OCI-LY7 (cell line): ENCODE data around the gene TRIM8. TPM values are rescaled to one million over a fixed set of nuclear protein-coding genes. Genes with fewer than 3 reads are reported as not detected.

Experiments used
- BruUV-seq: library from RNA; stranded (reverse); fragments of 400-500 nt; replicated peaks from 2 replicates; lab custom pipeline; 2021; lab: Mats Ljungman, UMichigan
- CTCF ChIA-PET: fragments of 300-600 bp; sonication (Branson Sonifier 250); formaldehyde crosslinking; loops from one replicate; lab custom pipeline; 2022; ENCODE audit warnings: antibody characterized with exemption; ENCODE audit not compliant: unreplicated experiment; lab: Charles Lee
- POLR2A ChIA-PET: fragments of 300-600 bp; sonication (Branson Sonifier 250); formaldehyde crosslinking; loops from one replicate; lab custom pipeline; 2022; ENCODE audit warnings: antibody characterized with exemption; lab: Charles Lee
- DNase-seq: peaks from one replicate; pipeline ENCODE4 v3.0.0-alpha.2; 2015; ENCODE audit warnings: low spot score
- H2AFZ ChIP-seq: fragments of 200-600 bp; sonication (generic), shearing (Covaris generic); 2 replicates; pipeline ENCODE4 v1.6.1; 2014; ENCODE audit warnings: mild to moderate bottlenecking, antibody characterized with exemption, low read length, moderate library complexity
- H3K27ac ChIP-seq: fragments of 200-600 bp; sonication (generic); 2 replicates; pipeline ENCODE4 v1.5.1; 2014; ENCODE audit warnings: mixed run types, low read depth, mild to moderate bottlenecking, moderate library complexity, low read length, inconsistent platforms; ENCODE audit not compliant: poor library complexity, severe bottlenecking
- H3K36me3 ChIP-seq: fragments of 200-600 bp; sonication (generic); 2 replicates; pipeline ENCODE4 v1.6.1; 2014; ENCODE audit warnings: mild to moderate bottlenecking, antibody characterized with exemption, low read length, moderate library complexity, mixed read lengths; ENCODE audit not compliant: insufficient read depth
- H3K4me1 ChIP-seq: fragments of 200-600 bp; sonication (generic); 2 replicates; pipeline ENCODE4 v1.5.1; 2014; ENCODE audit warnings: mild to moderate bottlenecking, low read length; ENCODE audit not compliant: insufficient read depth, poor library complexity, severe bottlenecking
- H3K4me2 ChIP-seq: fragments of 200-600 bp; sonication (generic); 2 replicates; pipeline ENCODE4 v1.6.1; 2014; ENCODE audit warnings: mild to moderate bottlenecking, low read length
- H3K4me3 ChIP-seq: fragments of 200-600 bp; sonication (generic); 2 replicates; pipeline ENCODE4 v1.5.1; 2014; ENCODE audit warnings: mild to moderate bottlenecking, low read depth, low read length; ENCODE audit not compliant: poor library complexity, severe bottlenecking
- H3K79me2 ChIP-seq: fragments of 200-600 bp; sonication (generic); 2 replicates; pipeline ENCODE4 v1.6.1; 2016; ENCODE audit warnings: low read depth, mild to moderate bottlenecking, low read length, moderate library complexity, mixed read lengths; ENCODE audit not compliant: insufficient read depth
- H3K9me2 ChIP-seq: fragments of 200-600 bp; sonication (generic); 2 replicates; pipeline ENCODE4 v1.6.1; 2016; ENCODE audit warnings: mild to moderate bottlenecking, low read length, mixed read lengths; ENCODE audit not compliant: insufficient read depth
- H3K9me3 ChIP-seq: fragments of 200-600 bp; sonication (generic); 2 replicates; pipeline ENCODE4 v1.6.1; 2014; ENCODE audit warnings: mild to moderate bottlenecking, mixed run types, low read length, mixed read lengths
- H4K20me1 ChIP-seq: fragments of 200-600 bp; sonication (generic); 2 replicates; pipeline ENCODE4 v1.6.1; 2014; ENCODE audit warnings: mild to moderate bottlenecking, antibody characterized with exemption, low read length, moderate library complexity, mixed read lengths; ENCODE audit not compliant: insufficient read depth
- EZH2phosphoT487 ChIP-seq: fragments of 200-600 bp; sonication (generic); IDR thresholded peaks from 2 replicates; pipeline ENCODE4 v1.6.1; 2018; ENCODE audit warnings: low read depth, borderline replicate concordance, mild to moderate bottlenecking, mixed run types, antibody characterized with exemption, low read length, moderate library complexity, mixed read lengths
- intact Hi-C: fragments of 100-400 bp; cut with micrococcal nuclease; formaldehyde crosslinking; loops from one replicate; pipeline ENCODE4 v1.10.0; 2022; ENCODE audit not compliant: unreplicated experiment
- total RNA-seq, 2 experiments: library from RNA; depleted of rRNA in 1 of 2; stranded (reverse); fragments of >200 nt in 1 of 2; shearing (Covaris generic) in 1 of 2; gene quantifications; 2 replicates each; pipeline ENCODE4 v1.2.3, GENCODE V29; 2014 to 2022
- TF ChIP-seq, protein P1 (sequence below): fragments of 200-600 bp; sonication (generic); conservative IDR thresholded peaks from 2 replicates; pipeline ENCODE4 v1.5.1; 2014; ENCODE audit warnings: mild to moderate bottlenecking, antibody characterized with exemption, low read length, moderate library complexity, mixed read lengths

The TRIM8 gene
- total RNA-seq, 2 experiments from 2014 or later, result 54.2 to 92.1 TPM

DNA sequence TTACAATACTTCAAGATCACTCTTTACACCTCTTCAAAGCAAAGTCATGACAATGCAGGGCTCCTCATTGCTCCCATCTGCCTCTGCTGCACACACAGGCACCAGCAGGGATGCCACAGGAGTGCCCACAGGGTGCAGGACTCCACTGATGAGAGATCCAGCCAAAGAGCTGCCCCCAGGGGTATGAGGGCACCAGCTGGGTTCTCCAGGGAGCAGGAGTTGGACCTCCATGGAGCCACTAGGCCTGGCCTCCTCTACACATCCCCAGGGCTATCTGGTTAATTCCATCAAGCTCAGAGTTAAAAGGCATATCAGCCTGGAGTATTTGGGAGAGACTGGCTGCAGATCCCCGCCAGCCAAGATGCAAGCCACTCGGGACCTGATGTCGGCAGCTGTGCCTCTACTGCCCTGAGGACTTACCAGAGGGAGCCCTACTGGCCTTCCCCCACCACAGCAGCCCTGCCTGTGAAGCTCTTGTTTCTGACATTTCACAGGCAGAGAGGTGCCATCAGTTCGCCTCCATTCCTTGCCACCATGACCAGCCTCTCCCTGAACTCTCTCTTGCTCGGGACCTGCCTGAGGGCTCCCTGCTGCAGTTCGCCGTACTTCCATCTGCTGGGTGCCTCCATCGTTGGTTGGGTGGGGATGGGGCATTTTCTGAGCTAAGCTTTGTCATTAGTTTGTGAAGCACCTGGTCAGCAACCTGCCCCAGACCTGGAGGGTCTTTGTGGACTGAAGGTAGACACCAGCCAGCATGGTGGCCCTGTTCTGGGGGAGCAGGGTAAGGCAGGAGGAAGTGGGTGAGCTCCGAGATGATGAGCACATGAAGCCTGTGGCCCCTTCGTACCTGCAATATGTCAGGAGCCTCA lies 12.5 kb upstream of the TRIM8 start:
- Histone ChIP-seq H3K4me1 (peaks cover 31% of the 10 kb centered on the region), H3K79me2 (no peaks in the 10 kb centered on the region), H3K9me2 (no peaks in the 10 kb centered on the region), H3K4me3 (no peak overlapping the region), H2AFZ (no peak overlapping the region), H4K20me1 (no peaks in the 10 kb centered on the region), H3K36me3 (no peaks in the 10 kb centered on the region), H3K27ac (no peak overlapping the region), H3K4me2 (no peak overlapping the region), H3K9me3 (no peaks in the 10 kb centered on the region)
- intact Hi-C loops, result no loop called here
- ChIA-PET POLR2A (interaction anchor here (0.5 kb wide), 1 partner anchor 31 kb away, joined by 3 read pairs; no protein-coding TSS in a partner anchor), CTCF (interaction anchor here (0.6 kb wide), 2 partner anchors 237 to 512 kb away, joined by 3 to 4 read pairs; no protein-coding TSS in a partner anchor)
- no peak for DNase-seq
- TF ChIP-seq, protein P1, sequence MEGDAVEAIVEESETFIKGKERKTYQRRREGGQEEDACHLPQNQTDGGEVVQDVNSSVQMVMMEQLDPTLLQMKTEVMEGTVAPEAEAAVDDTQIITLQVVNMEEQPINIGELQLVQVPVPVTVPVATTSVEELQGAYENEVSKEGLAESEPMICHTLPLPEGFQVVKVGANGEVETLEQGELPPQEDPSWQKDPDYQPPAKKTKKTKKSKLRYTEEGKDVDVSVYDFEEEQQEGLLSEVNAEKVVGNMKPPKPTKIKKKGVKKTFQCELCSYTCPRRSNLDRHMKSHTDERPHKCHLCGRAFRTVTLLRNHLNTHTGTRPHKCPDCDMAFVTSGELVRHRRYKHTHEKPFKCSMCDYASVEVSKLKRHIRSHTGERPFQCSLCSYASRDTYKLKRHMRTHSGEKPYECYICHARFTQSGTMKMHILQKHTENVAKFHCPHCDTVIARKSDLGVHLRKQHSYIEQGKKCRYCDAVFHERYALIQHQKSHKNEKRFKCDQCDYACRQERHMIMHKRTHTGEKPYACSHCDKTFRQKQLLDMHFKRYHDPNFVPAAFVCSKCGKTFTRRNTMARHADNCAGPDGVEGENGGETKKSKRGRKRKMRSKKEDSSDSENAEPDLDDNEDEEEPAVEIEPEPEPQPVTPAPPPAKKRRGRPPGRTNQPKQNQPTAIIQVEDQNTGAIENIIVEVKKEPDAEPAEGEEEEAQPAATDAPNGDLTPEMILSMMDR, result no peak
- no peak for TF ChIP-seq EZH2phosphoT487
- no TSS peak for BruUV-seq

DNA sequence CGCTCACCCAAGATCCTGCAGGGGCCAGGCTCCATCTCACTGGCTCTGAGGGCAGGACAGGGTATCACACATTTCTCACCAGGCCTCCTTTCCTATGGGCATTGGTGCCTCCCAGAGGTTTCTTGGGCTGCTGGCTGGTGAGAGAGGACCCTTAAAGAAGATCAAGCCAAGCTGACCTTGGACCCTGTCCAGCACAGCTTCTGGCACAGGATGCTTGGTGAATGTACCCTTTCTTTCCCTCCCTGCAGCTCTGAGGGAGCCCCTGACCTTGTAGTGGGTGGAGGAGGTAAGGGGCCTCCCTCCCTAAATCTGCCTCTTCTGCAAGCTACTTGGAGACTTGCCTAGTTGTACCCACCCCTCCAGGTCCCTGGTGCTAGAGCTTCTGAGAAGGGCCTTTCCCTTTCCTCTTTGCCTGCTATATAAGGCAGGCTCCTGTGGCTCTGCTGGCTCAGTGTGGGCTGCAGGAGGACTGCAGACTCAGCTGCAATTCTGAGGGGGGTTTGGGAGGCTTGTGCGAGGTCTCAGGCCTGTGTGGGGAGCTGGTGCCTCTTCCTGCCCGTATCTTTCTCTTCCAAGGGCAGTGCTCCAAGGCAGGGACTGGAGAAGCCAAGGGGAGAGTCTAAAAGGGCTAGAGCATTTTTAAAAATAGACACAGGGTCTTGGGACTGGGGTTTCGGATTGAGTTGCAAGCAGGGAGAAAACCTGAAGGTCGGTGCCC lies 11.7 kb upstream of the TRIM8 start:
- Histone ChIP-seq H3K9me3 (no peaks in the 10 kb centered on the region), H3K79me2 (no peaks in the 10 kb centered on the region), H4K20me1 (no peaks in the 10 kb centered on the region), H3K4me1 (peaks cover 31% of the 10 kb centered on the region), H2AFZ (no peak overlapping the region), H3K4me2 (no peak overlapping the region), H3K4me3 (no peak overlapping the region), H3K9me2 (no peaks in the 10 kb centered on the region), H3K36me3 (no peaks in the 10 kb centered on the region), H3K27ac (no peak overlapping the region)
- intact Hi-C loops, result no loop called here
- ChIA-PET POLR2A (interaction anchor here (0.5 kb wide), 1 partner anchor 30 kb away, joined by 3 read pairs; no protein-coding TSS in a partner anchor), CTCF (no interaction called here)
- no peak for DNase-seq
- no TSS peak for BruUV-seq
- TF ChIP-seq, protein P1, result no peak
- TF ChIP-seq EZH2phosphoT487, result no peak
